H1 (cell line): ENCODE data around the gene FYTTD1. TPM values are rescaled to one million over a fixed set of nuclear protein-coding genes. Genes with fewer than 3 reads are reported as not detected.

Experiments used
- ASH2L ChIP-seq: fragments of 200-600, 300-600 bp; sonication (generic); IDR thresholded peaks from one replicate; pipeline ENCODE4 v1.7.1; 2017; ENCODE audit warnings: low read length
- ATF3 ChIP-seq: IDR thresholded peaks from 2 replicates; pipeline ENCODE4 v1.6.1; 2011; ENCODE audit warnings: low read depth, mild to moderate bottlenecking, low read length; ENCODE audit not compliant: insufficient read depth
- CHD7 ChIP-seq: fragments of 300-600 bp; sonication (generic); IDR thresholded peaks from 2 replicates; pipeline ENCODE4 v1.7.1; 2012; ENCODE audit warnings: low read length, moderate library complexity, mild to moderate bottlenecking, inconsistent platforms; ENCODE audit not compliant: insufficient replicate concordance
- CREB1 ChIP-seq: IDR thresholded peaks from 2 replicates; pipeline ENCODE4 v1.6.1; 2012; ENCODE audit warnings: inconsistent platforms
- EP300 ChIP-seq, 2 experiments: IDR thresholded peaks; 1 replicate in 1 of 2; 2 replicates in 1 of 2; pipeline ENCODE4 v1.6.1; 2011 to 2012; ENCODE audit warnings: low read depth in 2 of 2, low read length in 2 of 2, mild to moderate bottlenecking in 2 of 2, borderline replicate concordance in 1 of 2, inconsistent platforms in 1 of 2, moderate library complexity in 1 of 2
- PHF8 ChIP-seq: fragments of 200-600 bp; sonication (generic); conservative IDR thresholded peaks from 2 replicates; pipeline ENCODE4 v1.7.1; 2012; ENCODE audit warnings: low read depth, mild to moderate bottlenecking, inconsistent platforms, low read length, moderate library complexity
- RXRA ChIP-seq: IDR thresholded peaks from 2 replicates; pipeline ENCODE4 v1.6.1; 2011; ENCODE audit warnings: low read depth, mild to moderate bottlenecking, low read length, moderate library complexity; ENCODE audit not compliant: insufficient read depth
- TAF1 ChIP-seq: IDR thresholded peaks from 2 replicates; pipeline ENCODE4 v1.6.1; 2011; ENCODE audit warnings: mild to moderate bottlenecking, low read depth, low read length
- USF2 ChIP-seq: IDR thresholded peaks from 2 replicates; pipeline ENCODE4 v1.6.1; 2011; ENCODE audit warnings: low read length, improper control_type of control experiment
- polyA plus RNA-seq, 7 experiments: library from polyadenylated mRNA; depleted of rRNA in 3 of 7; stranded (reverse) in 5 of 7; unstranded in 2 of 7; fragments of >200 nt in 5 of 7; fragments of 200-250 nt in 2 of 7; gene quantifications; 1 replicate in 5 of 7; 2 replicates in 1 of 7; 4 replicates in 1 of 7; pipeline versions ENCODE4 v1.2.1 to v1.2.3, GENCODE V29; 2011 to 2013; ENCODE audit warnings: missing spikeins in 2 of 7, mixed read lengths in 2 of 7
- total RNA-seq: library from RNA; stranded (reverse); fragmentation: NEBNext Ultra II Directional; extraction: Animal tissue kit (Norgen Biotek cat#: 25700); gene quantifications from 2 replicates; pipeline ENCODE4 v1.2.1, GENCODE V29; 2021

FYTTD1 gene
- total and polyA plus RNA-seq, 2 of the 8 experiments (the other 6 are each of a cell fraction or from before 2014, with no cell fraction given) = 3.1 to 24.4 TPM

GRCh38 chr3:197737749-197738462, 11.8 kb upstream of the FYTTD1 start (continued):
- TF ChIP-seq CHD7 = no peak
- no peak for TF ChIP-seq RXRA
- no peak for TF ChIP-seq PHF8
- no peak for TF ChIP-seq EP300 (IDR thresholded peaks at IDR 0.05; ENCODE audit: borderline replicate concordance in 1 of 2, low read depth in 2 of 2, low read length in 2 of 2)
- TF ChIP-seq USF2 = no peak
- no peak for TF ChIP-seq ATF3
- TF ChIP-seq TAF1 = no peak
- TF ChIP-seq CREB1 = no peak
- TF ChIP-seq ASH2L = no peak
